ELR (cell line): Measurements from ENCODE around the gene CERS6.
A peak's percentile ranks its signal among the peaks of the same experiment; 100 is the strongest.
"Not testable (repeated sequence)": the region's sequence is repeated elsewhere in the genome, so short reads cannot be mapped to it uniquely, and the experiment has no call there.

Experiments used
- DNase-seq: peaks from one replicate; pipeline ENCODE4 v3.0.0-alpha.2; 2015; ENCODE audit warnings: low read depth

Gene CERS6

GRCh38 chr2:168642873-168643272 is 186.8 kb downstream of the CERS6 start:
- no peak for DNase-seq

- DNase-seq = no peak
Observed at GRCh38 chr2:168643979-168644378, 187.9 kb downstream of the CERS6 start.

GRCh38 chr2:168645696-168646338 is 189.7 kb downstream of the CERS6 start:
- DNase-seq = no peak

GRCh38 chr2:168649105-168649504 is 193.0 kb downstream of the CERS6 start:
- DNase-seq = no peak

- DNase-seq = no peak
Observed at GRCh38 chr2:168649562-168649961, 193.5 kb downstream of the CERS6 start.

- no peak for DNase-seq
Observed at GRCh38 chr2:168650139-168650538, 194.1 kb downstream of the CERS6 start.

GRCh38 chr2:168650781-168651180 is 194.7 kb downstream of the CERS6 start:
- DNase-seq = no peak

- DNase-seq = no peak
Observed at GRCh38 chr2:168652997-168653921, 197.2 kb downstream of the CERS6 start.

GRCh38 chr2:168654705-168655104 is 198.6 kb downstream of the CERS6 start:
- no peak for DNase-seq

- DNase-seq = no peak
Observed at GRCh38 chr2:168655207-168655606, 199.1 kb downstream of the CERS6 start.

- DNase-seq = not testable (repeated sequence)
Observed at GRCh38 chr2:168657378-168657777, 201.3 kb downstream of the CERS6 start.

GRCh38 chr2:168658706-168659105 is 202.6 kb downstream of the CERS6 start:
- DNase-seq = no peak

- DNase-seq = no peak
Observed at GRCh38 chr2:168660870-168661862, 205.1 kb downstream of the CERS6 start.

GRCh38 chr2:168661863-168662256 is 205.8 kb downstream of the CERS6 start:
- no peak for DNase-seq

GRCh38 chr2:168662651-168663208 is 206.7 kb downstream of the CERS6 start:
- no peak for DNase-seq

- peak; percentile 38 for DNase-seq
Observed at GRCh38 chr2:168663993-168664392, 207.9 kb downstream of the CERS6 start.

- DNase-seq = not testable (repeated sequence)
Observed at GRCh38 chr2:168664715-168665114, 208.6 kb downstream of the CERS6 start.

GRCh38 chr2:168666339-168666738 is 210.3 kb downstream of the CERS6 start:
- DNase-seq = peak; percentile 71

GRCh38 chr2:168667156-168667555 is 211.1 kb downstream of the CERS6 start:
- DNase-seq = no peak

- DNase-seq = peak; percentile 19
Observed at GRCh38 chr2:168669151-168669550, 213.1 kb downstream of the CERS6 start.

GRCh38 chr2:168670478-168670877 is 214.4 kb downstream of the CERS6 start:
- DNase-seq = no peak

GRCh38 chr2:168671932-168672331 is 215.9 kb downstream of the CERS6 start:
- DNase-seq = peak; percentile 66
